AG09309 (cell line): ENCODE data around the gene SAMD11.

Experiments used
- DNase-seq: peaks from one replicate; pipeline ENCODE4 v3.0.0-alpha.2; 2010; ENCODE audit warnings: low read depth
- H3K4me3 ChIP-seq: 2 replicates; pipeline ENCODE4 v1.5.1; 2011; ENCODE audit warnings: mild to moderate bottlenecking, low read depth, low read length, moderate library complexity; ENCODE audit not compliant: control insufficient read depth
- CTCF ChIP-seq: IDR thresholded peaks from 2 replicates; pipeline ENCODE4 v1.5.1; 2011; ENCODE audit warnings: mild to moderate bottlenecking, low read depth, low read length, inconsistent platforms; ENCODE audit not compliant: insufficient read depth, control insufficient read depth; ENCODE audit errors: missing control alignments

The SAMD11 gene

GRCh38 chr1:907611-908451 lies 15.9 kb upstream of the SAMD11 start:
- TF ChIP-seq CTCF = no peak
- DNase-seq = no peak
- H3K4me3 ChIP-seq = no peak overlapping the region

DNA sequence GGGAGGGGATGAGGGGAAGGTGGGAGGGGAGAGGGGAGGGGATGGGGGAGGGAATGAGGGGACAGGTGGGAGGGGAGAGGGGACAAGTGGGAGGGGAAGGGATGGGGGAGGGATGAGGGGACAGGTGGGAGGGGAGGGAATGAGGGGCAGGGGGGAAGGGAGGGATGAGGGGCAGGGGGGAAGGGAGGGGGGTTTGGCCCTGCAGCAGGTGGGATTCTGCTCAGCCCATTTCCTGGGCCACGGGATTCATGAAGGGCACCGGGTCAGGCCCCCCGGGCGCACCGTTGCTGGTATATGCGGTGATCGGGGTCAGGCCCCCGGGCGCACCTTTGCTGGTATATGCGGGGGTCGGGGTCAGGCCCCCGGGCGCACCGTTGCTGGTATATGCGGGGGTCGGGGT lies 15.1 kb upstream of the SAMD11 start:
- no peak for DNase-seq
- H3K4me3 ChIP-seq = no peak overlapping the region
- TF ChIP-seq CTCF = no peak

DNA sequence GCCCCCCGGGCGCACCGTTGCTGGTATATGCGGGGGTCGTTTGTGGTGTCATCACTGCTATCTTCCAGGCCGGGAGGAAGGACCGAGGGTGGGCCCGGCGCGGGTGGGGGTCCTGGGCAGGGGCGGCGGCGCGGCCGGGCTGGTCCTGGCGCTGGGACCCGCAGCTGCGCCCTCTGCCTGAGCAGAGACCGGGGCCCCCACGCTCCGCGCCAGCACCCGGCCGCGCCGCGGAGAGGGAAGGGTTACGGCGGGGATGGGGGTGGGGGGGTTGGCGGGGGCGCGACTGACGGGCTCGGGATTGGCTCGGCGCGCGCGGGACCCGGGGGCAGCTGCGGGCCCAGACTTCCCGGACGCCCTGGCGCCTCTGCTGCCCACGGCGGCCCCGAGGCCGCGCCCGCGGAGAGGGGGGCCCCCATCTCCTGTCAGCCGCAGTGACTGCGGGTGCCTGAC lies 13.8 kb upstream of the SAMD11 start:
- DNase-seq = no peak
- H3K4me3 ChIP-seq = no peak overlapping the region
- TF ChIP-seq CTCF = no peak

DNA sequence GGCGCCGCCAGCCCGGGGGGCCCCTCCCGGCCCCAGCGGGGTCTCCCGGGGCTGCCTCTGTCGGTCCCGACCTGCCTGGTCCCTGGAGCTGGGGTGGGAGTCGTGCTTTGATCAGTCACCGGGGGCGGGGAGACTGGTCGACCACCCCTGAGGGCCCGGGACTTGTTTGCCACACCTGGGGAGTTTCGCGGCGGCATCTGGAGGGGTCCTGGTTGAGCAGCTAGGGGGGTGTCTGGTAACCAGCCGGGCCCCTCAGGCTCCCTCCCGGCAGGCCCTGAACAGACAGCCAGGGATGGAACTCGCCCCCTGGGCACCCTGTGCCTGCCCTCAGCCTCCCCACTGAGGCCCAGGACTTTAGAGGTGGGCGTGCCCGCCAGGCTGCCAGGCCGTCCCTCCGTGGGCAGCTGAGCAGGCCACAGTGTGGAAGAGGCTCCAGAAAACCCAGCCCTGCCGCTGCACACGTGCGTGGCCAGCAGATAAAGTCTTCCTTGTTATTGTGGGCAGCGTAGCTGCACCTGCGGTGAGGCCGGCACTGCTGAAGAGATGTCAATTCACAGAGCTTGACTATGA lies 13.3 kb upstream of the SAMD11 start:
- TF ChIP-seq CTCF = no peak
- H3K4me3 ChIP-seq = no peak overlapping the region
- no peak for DNase-seq

GRCh38 chr1:910881-911721 lies 12.6 kb upstream of the SAMD11 start:
- DNase-seq = no peak
- H3K4me3 ChIP-seq = no peak overlapping the region
- TF ChIP-seq CTCF = no peak

DNA sequence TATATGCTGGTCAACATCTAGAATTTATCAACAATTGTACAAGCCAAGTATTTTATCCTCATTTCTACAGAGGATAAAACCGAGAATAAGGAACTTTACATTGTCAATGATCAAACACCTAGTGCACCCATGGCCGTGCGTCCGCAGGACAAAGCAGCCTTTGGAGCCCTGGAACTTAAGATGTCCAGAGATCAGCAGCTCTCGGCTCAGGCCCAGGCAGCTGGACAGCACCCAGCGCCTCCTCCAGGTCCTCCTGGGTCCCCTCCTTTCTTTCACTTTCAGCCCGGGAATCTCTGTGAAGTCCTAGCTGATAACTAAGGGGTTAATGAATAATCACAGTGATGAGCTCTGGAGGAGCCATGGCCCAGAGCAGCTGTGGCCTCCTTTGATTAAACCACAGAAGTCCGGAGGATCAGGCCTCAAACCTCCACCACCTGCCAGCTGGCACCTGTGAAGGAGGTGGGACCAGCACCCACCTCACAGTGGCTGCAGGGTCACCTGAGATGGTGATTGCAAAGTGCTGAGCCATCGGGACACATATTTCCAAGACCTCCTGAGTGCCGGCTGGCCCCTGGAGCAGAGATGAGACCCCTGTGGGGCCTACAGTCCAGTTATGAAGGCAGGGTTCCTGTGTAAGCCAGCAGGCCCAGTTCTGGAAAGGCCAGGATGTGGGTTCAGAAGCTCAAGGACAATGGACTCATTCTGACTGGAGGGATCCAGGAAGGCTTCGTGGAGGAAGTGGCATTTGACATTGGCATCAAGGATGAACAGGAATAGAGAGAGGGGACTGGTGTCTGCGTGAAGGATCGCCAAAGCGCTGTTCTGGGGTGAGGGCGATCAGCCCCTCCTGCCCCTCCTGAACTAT lies 11.6 kb upstream of the SAMD11 start:
- no peak for TF ChIP-seq CTCF
- DNase-seq = no peak
- H3K4me3 ChIP-seq = no peak overlapping the region
